Amniotic stem cell (primary cell): ENCODE measurements around the gene DYNLL1.
"Not testable (repeated sequence)": the region's sequence is repeated elsewhere in the genome, so short reads cannot be mapped to it uniquely, and the experiment has no call there.

Experiments
- DNase-seq: peaks from one replicate; lab custom pipeline; 2025; lab: John Stamatoyannopoulos, UW

Gene DYNLL1

GRCh38 chr12:120474616-120474960 is 21.3 kb upstream of the DYNLL1 start:
- peak; percentile 66 for DNase-seq

- DNase-seq, result no peak
Observed at GRCh38 chr12:120475643-120476042, 20.3 kb upstream of the DYNLL1 start.

DNA sequence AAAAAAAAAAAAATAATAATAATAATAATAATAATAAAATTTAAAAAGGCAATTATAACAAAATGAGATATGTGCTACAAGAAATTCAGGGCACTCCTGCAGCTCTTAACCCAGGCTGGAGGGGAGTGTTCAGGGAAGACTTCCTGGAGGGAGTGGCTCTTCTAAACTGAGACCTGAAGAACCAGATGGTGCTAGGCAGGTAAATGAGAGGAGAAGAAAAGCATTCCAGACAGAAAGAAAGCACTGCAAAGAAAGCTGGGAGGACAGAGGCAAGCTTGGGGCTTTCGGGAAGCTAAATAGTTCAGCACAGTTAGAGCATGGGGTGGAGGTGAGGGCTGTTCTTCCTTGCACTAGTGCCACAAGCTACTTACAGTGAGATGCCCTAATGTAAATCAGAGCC is 16.5 kb upstream of the DYNLL1 start:
- no peak for DNase-seq

DNA sequence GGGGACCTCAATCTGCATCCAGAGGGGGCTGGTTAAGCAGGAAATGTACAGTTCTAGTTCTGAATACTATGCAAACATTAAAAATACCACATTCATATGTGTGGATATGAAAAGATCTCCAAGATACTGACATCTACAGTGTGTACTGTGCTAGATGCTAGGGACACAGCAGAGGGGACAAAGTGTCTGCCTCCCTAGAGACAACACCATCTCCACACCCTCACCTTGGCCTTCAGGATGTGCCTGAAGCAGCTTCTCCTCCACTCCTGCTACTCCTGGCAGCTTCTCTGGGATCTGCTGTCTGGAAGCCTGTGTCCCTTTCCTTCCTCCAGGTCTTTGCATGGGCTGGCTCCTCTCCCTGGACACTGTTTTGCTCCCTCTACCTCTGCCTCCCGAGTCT is 15.7 kb upstream of the DYNLL1 start:
- no peak for DNase-seq

DNA sequence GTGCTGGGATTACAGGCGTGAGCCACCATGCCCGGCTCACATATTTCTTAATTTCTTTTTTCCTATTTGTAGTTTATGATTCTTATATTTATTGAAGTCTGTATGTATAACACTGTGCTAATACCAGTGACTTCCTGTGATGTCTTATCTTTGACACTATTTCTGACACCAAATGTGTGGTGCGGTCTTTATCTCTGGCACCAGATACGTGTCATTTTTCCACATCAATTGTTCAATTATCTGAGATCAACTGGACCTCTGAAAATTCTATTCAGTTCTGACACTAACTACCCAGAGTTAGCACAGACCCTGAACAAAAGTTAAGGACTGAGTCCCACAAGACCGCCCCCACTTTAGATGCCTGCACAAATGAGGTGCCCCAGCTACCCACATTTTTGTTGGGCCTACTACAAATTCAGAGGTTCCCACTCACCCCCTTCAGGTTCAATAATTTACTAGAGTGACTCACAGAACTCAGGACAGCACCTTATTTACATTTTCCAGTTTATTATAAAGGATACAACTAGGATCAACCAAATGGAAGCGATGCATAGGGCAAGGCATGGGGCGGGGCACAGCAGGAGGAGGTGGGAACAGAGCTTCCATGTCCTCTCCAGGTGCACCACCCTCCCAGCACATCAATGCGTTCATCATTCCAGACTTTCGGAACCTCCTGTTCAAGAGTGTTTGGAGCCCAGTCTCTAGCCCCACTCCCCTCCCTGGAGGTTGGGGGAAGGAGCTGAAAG is 14.7 kb upstream of the DYNLL1 start:
- no peak for DNase-seq

DNA sequence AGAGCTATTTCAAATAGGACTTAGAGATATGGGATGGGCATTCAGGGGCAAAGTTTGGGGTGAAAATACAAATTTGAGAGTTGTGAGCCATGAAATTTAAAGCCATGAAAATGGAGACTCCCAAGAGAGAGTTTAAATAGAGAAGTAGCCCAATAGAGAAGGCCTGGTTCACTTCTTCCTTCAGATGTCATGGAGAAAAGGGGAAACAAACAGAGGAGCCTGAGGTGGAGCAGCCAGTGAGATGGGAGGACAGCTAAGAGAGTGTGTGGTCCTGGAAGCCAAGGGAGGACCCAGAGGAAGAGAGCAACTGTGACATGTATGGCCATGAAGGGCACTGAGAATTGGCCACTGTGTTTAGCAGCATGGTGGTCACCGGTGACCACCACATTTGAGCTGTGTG is 12.3 kb upstream of the DYNLL1 start:
- DNase-seq, result no peak

GRCh38 chr12:120485961-120486881 is 9.7 kb upstream of the DYNLL1 start:
- DNase-seq, result no peak

DNA sequence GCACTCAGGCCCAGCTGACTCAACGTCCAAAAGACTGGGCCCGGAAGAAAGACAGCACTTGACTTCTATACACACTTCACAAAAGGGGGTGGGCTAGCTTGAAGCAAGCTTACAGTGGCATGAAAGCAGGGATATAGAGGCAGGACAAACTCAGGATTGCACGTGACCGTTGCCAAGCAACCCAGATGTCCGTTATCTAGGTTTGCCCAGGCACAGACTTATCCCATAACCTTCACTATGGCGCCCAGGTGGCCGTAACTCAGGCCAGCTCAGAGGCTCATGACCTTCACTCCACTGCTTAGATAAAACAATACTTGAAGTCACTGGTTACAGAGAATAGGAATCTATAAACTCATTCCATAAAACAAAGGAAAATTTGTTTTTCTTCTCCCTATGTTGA is 8.4 kb upstream of the DYNLL1 start:
- DNase-seq, result not testable (repeated sequence)

DNA sequence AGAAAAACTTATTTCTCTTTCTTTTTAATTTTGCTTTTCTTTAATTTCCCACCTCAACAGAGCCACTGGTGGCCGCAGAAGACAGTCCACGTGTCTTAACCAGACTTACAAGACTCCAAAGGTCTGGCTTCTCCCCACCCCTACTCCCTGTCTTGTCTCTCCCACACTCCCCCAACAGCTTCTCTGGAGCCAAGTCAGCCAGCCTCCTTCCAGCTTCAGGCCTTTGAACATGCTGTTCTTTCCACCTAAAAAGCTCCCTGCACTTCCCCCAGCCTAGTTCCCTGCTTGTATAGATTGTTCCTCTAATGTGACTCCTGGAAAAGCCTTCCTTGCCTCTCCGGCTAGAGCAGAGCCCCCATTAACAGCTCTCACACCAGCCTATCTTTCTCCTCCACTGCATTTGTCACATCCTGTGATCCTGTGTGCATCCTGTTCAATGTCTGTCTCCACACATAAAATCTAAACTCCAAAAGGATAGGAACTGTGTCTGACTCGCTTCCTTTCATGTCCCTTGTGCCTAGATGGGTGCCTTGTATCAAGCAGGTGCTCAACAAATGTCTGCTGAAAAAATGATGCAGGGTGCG is 7.8 kb upstream of the DYNLL1 start:
- no peak for DNase-seq

DNA sequence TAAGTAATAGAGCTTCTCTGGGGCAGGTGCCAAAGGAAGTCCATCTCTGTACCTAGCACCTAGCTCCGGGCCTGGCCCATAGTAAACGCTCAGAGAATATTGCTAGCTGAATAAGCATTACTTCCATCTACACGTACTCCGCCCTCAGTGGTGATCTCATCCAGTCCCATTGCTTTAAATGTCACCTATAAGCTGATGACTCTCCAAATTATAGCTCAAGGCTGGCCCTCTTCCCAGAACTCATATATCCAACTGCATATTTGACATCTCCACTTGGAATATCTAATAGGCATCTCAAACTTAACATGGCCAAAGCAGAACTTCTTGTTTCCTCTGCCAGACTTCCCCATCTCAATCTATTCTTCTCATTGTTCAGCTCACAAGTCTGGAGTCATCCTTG is 6.9 kb upstream of the DYNLL1 start:
- DNase-seq, result no peak

GRCh38 chr12:120490325-120490724 is 5.6 kb upstream of the DYNLL1 start:
- no peak for DNase-seq

GRCh38 chr12:120490833-120491512 is 4.9 kb upstream of the DYNLL1 start:
- no peak for DNase-seq

GRCh38 chr12:120495186-120495730 is 655 bp upstream of the DYNLL1 start:
- no peak for DNase-seq

DNA sequence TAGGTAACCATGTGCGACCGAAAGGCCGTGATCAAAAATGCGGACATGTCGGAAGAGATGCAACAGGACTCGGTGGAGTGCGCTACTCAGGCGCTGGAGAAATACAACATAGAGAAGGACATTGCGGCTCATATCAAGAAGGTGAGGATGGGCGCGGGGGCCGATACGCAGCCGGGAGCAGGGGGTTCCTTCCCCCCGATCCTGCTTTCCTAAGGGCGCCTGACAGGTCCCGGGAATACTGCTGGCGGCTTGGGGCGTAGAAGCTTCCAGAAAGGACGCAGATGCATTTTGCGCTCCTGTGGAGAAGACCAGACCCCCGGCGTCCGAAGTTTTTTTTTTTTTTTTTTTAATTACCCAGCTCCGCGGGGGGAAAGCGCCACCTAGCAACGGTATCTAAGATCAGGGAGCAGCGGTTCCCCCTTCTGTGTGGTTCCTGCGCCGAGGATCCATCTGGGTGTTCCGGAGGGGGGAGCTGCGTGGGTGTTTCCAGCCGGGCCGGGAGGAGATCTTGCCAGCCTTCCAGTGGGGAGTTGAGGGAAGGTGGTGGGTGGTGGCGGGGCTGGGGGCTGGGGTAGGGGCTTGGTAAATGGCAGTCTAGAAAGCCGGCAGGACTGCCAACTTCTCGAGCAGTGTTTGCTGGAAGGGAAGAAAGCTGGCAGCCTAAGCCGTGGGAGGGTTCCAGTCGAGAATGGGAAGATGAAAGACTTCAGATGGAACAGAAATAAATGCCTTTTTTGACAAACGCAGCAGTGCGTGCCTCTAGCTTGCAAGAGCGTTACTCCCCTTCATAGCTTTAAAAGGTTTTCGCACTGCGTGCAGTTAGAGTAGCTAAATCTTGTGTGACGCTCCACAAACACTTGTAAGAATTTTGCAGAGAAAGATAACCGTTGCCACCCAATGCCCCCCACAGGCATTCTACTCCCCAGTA is 764 bp downstream of the DYNLL1 start:
- DNase-seq, result no peak

GRCh38 chr12:120497524-120498150 is 1.7 kb downstream of the DYNLL1 start:
- DNase-seq, result no peak

DNA sequence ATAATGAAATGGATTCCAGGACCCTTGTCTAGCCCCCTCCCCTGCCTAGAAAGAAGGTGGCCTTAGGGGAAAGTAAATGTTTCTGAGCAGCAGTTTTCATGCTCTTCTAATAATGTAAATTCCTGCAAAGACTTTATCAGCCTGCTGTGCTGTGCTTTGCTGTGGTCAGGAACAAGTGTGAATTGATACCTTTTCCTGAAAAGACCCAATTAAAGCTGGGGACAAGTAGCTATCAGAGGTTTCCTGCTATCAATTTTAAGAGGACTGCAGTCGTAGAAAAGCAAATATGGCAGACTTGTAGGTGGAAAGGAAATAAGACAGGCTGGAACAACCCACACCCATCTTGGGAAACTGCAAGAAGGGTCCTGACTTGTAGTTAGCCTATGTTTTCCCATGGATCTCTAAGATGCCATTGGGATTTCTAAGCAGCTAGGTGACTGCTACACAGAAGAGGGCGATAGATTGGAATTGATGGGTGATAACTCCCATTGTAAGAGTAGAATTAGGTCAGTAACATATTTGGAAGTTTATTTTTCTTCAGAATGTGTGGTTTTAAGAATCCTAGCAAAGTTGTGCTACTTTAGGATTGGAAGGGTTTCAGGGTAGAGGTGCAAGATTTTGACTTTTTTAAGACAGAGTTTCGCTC is 3.1 kb downstream of the DYNLL1 start:
- DNase-seq, result no peak

GRCh38 chr12:120500581-120500980 is 4.7 kb downstream of the DYNLL1 start:
- DNase-seq, result no peak

DNA sequence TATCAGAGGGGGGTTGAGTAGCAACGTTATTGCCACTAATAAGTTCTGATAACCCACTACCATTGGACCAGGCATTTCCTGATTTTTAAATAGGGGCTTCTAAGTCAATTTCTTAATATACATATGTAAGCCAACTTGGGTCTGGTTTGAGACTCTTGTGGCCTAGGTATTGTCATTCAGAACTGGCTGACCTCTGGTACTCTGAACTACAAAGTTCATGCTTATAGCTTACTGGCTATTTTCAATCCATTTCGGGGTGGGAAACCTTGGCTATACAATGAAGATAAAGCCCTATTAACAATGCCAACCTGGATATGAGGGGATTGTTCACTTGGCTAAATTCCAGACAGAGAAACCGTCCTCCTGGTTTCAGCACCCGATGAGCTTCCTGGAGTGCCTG is 8.7 kb downstream of the DYNLL1 start:
- no peak for DNase-seq

- DNase-seq, result no peak
Observed at GRCh38 chr12:120508537-120508936, 12.6 kb downstream of the DYNLL1 start.

- no peak for DNase-seq
Observed at GRCh38 chr12:120514002-120514401, 18.1 kb downstream of the DYNLL1 start.
